Measurements from ENCODE around the gene PHIP. TPM values are rescaled to one million over a fixed set of nuclear protein-coding genes. Genes with fewer than 3 reads are reported as not detected.

PHIP gene
- total RNA-seq, 4 donors from 2014 or later = 20.2 to 65.2 (median 25.1) TPM

GRCh38 chr6:78954740-78955139 lies 123.3 kb downstream of the PHIP start:
- H3K9me3 ChIP-seq = peaks cover 0 to under 1% (median 0%) of the 10 kb centered on the region in 4 donors
- no peak for TF ChIP-seq POLR2A (IDR thresholded peaks at IDR 0.05)
- TF ChIP-seq, protein P1, sequence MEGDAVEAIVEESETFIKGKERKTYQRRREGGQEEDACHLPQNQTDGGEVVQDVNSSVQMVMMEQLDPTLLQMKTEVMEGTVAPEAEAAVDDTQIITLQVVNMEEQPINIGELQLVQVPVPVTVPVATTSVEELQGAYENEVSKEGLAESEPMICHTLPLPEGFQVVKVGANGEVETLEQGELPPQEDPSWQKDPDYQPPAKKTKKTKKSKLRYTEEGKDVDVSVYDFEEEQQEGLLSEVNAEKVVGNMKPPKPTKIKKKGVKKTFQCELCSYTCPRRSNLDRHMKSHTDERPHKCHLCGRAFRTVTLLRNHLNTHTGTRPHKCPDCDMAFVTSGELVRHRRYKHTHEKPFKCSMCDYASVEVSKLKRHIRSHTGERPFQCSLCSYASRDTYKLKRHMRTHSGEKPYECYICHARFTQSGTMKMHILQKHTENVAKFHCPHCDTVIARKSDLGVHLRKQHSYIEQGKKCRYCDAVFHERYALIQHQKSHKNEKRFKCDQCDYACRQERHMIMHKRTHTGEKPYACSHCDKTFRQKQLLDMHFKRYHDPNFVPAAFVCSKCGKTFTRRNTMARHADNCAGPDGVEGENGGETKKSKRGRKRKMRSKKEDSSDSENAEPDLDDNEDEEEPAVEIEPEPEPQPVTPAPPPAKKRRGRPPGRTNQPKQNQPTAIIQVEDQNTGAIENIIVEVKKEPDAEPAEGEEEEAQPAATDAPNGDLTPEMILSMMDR (IDR thresholded peaks at IDR 0.05) = no peak
- H3K27me3 ChIP-seq = no peaks in the 10 kb centered on the region
- no peak for DNase-seq
- H3K36me3 ChIP-seq = peaks cover 0 to 60% (median 0%) of the 10 kb centered on the region in 3 donors
- no peak overlapping the region for H3K4me3 ChIP-seq
- no peaks in the 10 kb centered on the region for H3K4me1 ChIP-seq
- no peak overlapping the region for H3K27ac ChIP-seq

DNA sequence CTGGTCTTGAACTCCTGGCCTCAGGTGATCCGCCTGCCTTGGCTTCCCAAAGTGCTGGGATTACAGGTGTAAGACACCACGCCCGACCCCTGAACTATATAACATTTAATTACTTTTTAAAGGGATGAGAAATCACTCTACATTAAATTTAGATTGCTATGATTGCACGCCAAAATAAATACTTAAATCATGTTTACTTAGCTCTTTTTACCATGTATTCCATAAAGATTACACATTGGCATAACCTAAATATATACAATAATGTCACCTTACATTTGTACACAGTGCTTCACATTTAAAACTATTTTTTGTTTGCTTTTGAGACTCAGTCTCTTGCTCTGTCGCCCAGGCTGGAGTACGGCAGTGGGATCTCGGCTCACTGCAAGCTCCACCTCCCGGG lies 124.3 kb downstream of the PHIP start:
- Histone ChIP-seq H3K9me3 (peaks cover 0 to 10% (median 0%) of the 10 kb centered on the region in 4 donors), H3K27ac (no peak overlapping the region), H3K4me3 (no peak overlapping the region), H3K4me1 (no peaks in the 10 kb centered on the region), H3K27me3 (no peaks in the 10 kb centered on the region), H3K36me3 (peaks cover 0 to 70% (median 5%) of the 10 kb centered on the region in 3 donors)
- TF ChIP-seq, protein P1 (IDR thresholded peaks at IDR 0.05) = no peak
- no peak for TF ChIP-seq POLR2A (IDR thresholded peaks at IDR 0.05)
- no peak for DNase-seq

DNA sequence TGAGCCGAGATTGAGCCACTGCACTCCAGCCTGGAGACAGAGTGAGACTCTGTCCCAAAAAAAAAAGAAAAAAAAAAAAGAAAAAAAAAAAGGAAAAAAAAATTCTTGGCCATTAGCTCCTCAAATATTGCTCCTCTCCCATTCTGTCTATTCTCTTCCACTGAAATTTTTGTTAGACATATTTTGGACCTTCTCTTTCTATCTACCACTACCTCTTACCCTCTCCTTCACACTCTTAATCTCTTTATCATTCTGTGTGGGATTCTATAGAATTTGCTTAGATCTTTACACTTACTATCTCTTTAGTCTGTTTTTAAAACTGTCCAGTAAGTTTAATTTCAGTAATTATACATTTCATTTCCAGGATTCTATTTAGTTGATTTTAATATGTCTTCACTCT lies 125.7 kb downstream of the PHIP start:
- Histone ChIP-seq H3K9me3 (peaks cover 0 to 13% (median 0%) of the 10 kb centered on the region in 4 donors), H3K27ac (no peak overlapping the region), H3K27me3 (no peaks in the 10 kb centered on the region), H3K4me3 (no peak overlapping the region), H3K36me3 (peaks cover 0 to 84% (median 5%) of the 10 kb centered on the region in 3 donors), H3K4me1 (no peaks in the 10 kb centered on the region)
- TF ChIP-seq, protein P1 (IDR thresholded peaks at IDR 0.05) = no peak
- TF ChIP-seq POLR2A (IDR thresholded peaks at IDR 0.05) = no peak
- no peak for DNase-seq

DNA sequence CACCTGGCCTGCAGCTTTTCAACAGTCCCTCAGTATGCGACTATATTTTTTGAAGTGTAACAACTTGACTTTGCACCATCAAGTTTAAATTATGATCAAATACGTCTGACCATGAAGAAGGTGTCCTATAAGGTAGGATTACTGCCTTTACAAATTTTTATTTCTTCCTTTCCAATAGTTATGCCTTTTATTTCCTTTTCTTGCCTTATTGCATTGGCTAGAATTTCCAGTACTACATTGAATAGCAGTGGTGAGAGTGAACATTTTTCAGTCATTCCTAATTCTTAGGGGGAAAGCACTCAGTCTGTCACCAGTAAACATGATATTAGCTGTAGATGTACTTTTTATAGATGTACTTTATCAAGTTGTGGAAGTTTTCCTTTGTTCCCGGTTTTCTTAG lies 129.3 kb downstream of the PHIP start:
- Histone ChIP-seq H3K27me3 (no peaks in the 10 kb centered on the region), H3K36me3 (peaks cover 5 to 99% (median 5%) of the 10 kb centered on the region in 3 donors), H3K27ac (no peak overlapping the region), H3K9me3 (peaks cover 0 to 13% (median 0%) of the 10 kb centered on the region in 4 donors), H3K4me3 (no peak overlapping the region), H3K4me1 (no peaks in the 10 kb centered on the region)
- no peak for TF ChIP-seq POLR2A (IDR thresholded peaks at IDR 0.05)
- TF ChIP-seq, protein P1 (IDR thresholded peaks at IDR 0.05) = no peak
- no peak for DNase-seq

- Histone ChIP-seq H3K9me3 (peaks cover 0 to 13% (median 0%) of the 10 kb centered on the region in 4 donors), H3K27me3 (no peaks in the 10 kb centered on the region), H3K36me3 (peaks cover 5 to 98% (median 5%) of the 10 kb centered on the region in 3 donors), H3K4me1 (no peaks in the 10 kb centered on the region), H3K27ac (no peak overlapping the region), H3K4me3 (no peak overlapping the region)
- DNase-seq = no peak
- no peak for TF ChIP-seq POLR2A (IDR thresholded peaks at IDR 0.05)
- TF ChIP-seq, protein P1 (IDR thresholded peaks at IDR 0.05) = no peak
These were observed 130.1 kb downstream of the PHIP start for GRCh38 chr6:78947962-78948361.

DNA sequence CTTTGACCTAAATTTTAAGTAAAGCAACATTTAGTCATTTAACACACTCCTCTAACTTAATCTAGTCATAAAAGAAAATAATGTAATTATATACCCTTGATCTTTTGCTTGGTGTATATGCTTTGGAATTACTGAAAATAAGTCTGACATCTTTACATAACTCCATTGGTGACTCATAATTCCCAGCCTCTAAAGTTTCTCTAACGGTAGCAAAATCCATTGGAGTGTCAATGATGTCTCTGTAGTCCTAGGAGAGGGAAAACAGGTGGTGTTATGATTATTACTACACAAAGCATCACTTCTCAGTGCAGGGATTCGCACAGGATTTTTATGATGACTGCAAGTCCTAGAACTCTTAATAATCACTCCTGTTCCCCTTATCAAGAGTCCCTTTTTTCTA lies 130.5 kb downstream of the PHIP start:
- H3K4me3 ChIP-seq = no peak overlapping the region
- H3K4me1 ChIP-seq = no peaks in the 10 kb centered on the region
- H3K27me3 ChIP-seq = no peaks in the 10 kb centered on the region
- H3K27ac ChIP-seq = no peak overlapping the region
- no peak for TF ChIP-seq POLR2A (IDR thresholded peaks at IDR 0.05)
- TF ChIP-seq, protein P1 (IDR thresholded peaks at IDR 0.05) = no peak
- peaks cover 0 to 13% (median 0%) of the 10 kb centered on the region in 4 donors for H3K9me3 ChIP-seq
- DNase-seq = no peak
- H3K36me3 ChIP-seq = peaks cover 5 to 97% (median 5%) of the 10 kb centered on the region in 3 donors

All from Peyer's patch (tissue), 4 donors.